Astrocyte of the spinal cord (primary cell): ENCODE results near the gene HIF1A.
"Not testable (repeated sequence)": the region's sequence is repeated elsewhere in the genome, so short reads cannot be mapped to it uniquely, and the experiment has no call there.

Source experiments
- DNase-seq: peaks from one replicate; pipeline ENCODE4 v3.0.0; 2011; ENCODE audit warnings: low read depth, low spot score
- H3K4me3 ChIP-seq: 2 replicates; pipeline ENCODE4 v1.5.1; 2011; ENCODE audit warnings: low read depth, mild to moderate bottlenecking, low read length, moderate library complexity
- CTCF ChIP-seq: IDR thresholded peaks from 2 replicates; pipeline ENCODE4 v1.5.1; 2012; ENCODE audit warnings: low read depth, mild to moderate bottlenecking, low read length, inconsistent platforms
- in situ Hi-C: cut with HindIII; loops from 2 replicates; pipeline ENCODE4 v1.10.0; 2017; ENCODE audit warnings: low sequenced_read_pairs

HIF1A gene

DNA sequence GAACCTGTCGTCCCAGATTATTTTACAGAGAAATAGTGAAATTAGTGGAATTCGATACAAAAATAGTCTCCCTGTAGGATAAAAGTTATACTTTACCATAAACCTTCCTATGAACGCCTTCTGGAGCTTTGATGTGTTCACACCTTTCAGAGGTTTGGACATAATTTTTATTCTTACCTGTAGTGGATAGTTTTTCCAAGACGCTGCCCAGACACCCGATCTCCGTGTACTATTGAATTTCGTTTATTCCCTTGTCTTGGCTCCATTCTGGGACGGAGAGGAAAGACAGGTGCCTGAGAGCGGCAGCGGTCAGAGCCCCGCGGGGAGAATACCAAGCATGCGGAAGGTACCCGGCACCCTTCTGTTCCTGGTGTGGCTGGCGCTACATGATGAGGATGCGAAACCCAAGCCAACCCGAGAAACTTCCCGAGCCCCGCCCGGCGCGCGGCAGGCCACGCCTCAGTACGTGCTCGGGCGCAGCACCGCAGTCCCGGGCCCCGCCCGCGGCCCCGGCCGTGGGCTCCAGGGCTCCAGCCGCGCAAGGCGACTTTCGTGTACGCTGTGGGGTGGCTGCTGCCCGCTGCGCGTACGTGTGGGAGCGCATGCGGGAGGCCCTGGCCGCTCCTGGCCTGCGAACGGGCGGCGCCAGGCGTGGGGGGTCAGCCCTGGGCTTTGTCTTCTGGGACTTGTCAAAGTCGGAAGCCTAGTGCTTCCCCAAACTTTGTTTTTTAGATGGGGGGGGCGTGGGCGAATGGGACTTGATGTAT lies 55.6 kb downstream of the HIF1A start:
- in situ Hi-C loops = no loop called here
- peak overlapping the region; percentile 31 for H3K4me3 ChIP-seq
- TF ChIP-seq CTCF = no peak
- peak; percentile 73 for DNase-seq

GRCh38 chr14:61751475-61751989 lies 56.2 kb downstream of the HIF1A start:
- no peak for TF ChIP-seq CTCF
- in situ Hi-C loops = no loop called here
- H3K4me3 ChIP-seq = peak overlapping the region; percentile 18
- no peak for DNase-seq

DNA sequence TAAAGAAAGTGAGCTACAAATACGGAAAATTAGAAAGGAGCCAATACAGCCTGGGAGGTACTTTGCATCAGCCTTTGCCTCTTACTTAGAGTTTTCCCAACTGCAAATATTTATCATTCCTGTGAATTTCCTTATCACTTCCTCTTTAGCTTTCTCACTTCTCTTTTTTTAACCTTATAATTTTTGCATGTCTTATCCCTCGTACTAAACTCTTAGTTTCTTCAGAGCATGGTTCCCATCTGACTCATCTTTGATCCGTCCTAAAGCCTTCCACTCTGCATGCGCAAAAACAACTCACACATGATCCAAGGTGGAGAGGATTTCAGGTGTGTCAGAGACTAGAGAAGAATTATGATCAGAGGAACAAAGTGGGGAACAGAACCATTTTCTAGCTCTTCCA lies 57.3 kb downstream of the HIF1A start:
- DNase-seq = peak; percentile 32
- no peak overlapping the region for H3K4me3 ChIP-seq
- TF ChIP-seq CTCF = no peak
- in situ Hi-C loops = no loop called here

DNA sequence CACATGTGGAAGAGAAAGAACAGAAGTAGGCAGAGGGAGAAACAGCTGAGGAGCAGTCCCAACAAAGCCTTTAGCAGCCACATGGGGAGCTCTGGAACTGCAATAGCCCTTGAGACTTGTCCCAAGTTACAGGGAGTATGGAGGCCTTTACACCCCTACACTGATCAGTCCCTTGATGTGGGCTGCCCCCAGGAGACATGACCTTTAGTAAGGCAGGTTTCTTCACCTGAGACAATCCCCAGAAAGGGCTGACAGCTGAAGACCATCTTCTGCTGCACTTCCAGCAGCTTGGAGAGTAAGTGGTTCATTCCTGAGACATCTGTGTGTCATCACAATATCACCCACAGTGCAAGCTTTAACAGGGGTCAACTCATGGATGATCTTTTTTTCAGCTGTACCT lies 58.3 kb downstream of the HIF1A start:
- TF ChIP-seq CTCF = no peak
- DNase-seq = peak; percentile 19
- in situ Hi-C loops = no loop called here

DNA sequence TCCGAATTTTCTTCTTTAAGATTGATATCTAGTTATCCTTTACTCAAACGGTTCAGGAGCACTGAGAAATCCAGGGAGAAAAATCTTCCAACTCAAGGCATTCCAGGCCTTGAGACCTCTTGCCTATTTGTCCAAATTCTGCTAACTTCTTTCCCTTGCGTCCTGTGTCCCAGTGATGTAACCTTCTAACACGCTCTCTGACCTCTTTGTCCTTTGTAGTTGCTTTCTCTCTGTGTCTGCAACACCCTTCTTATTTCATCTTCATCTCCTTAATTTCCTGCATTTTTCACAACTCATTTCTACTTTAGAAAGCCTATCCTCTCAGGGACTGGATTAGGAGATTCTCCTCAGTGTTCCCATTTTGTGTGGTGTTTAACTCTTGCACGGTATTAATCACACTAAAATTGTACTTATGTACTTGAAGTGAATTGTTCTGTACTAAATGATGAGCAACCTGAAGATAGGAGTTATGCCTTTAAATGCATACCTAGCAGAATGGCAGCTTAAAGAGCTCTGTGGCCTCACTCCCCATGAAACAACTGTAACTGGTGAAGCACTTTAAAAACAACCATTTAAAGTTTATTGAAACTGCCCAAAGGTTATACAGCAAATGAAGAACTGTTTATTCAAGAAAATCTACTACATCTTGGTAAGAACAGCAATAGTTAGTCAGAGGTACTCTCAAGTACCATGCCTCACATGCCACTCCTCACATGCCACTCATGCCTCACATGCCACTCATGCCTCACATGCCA lies 59.5 kb downstream of the HIF1A start:
- DNase-seq = peak; percentile 37

More for the DNA sequence above, 58.3 kb downstream of the HIF1A start:
- no peak overlapping the region for H3K4me3 ChIP-seq

GRCh38 chr14:61755382-61755742 lies 60.0 kb downstream of the HIF1A start:
- in situ Hi-C loops, DNase-seq, H3K4me3 ChIP-seq: not testable (repeated sequence)

More for the DNA sequence above, 59.5 kb downstream of the HIF1A start:
- TF ChIP-seq CTCF = no peak
- H3K4me3 ChIP-seq = no peak overlapping the region
- in situ Hi-C loops = no loop called here

GRCh38 chr14:61756135-61756534 lies 60.8 kb downstream of the HIF1A start:
- no peak overlapping the region for H3K4me3 ChIP-seq
- no peak for TF ChIP-seq CTCF
- in situ Hi-C loops = no loop called here
- peak; percentile 2 for DNase-seq
